Raji (cell line): ENCODE measurements around the gene CHRNB2.
A peak's percentile ranks its signal among the peaks of the same experiment; 100 is the strongest.

Experiments
- POLR2A ChIP-seq: IDR thresholded peaks from 2 replicates; pipeline ENCODE4 v1.6.1; 2011; ENCODE audit warnings: low read depth, low read length, control low read depth; ENCODE audit not compliant: insufficient read depth

The CHRNB2 gene

DNA sequence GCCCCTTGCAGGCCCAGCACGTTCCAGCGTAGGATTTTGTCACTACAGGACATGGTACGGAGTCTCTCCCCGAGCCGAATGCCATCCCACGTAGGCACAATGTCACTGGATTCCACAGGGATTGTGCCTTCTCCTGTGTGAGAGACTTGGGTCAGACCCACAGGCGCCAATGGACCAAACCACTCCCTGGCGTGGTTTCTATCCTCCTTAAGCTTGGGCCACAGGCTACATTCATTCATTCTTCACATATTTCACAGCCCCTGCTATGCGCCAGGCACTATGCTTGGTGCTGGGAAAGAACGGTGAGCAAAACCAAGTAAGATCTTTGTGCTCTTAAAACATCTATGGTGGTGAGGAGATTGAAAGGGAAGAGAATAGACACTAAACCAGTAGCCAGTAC is 18.7 kb downstream of the CHRNB2 start:
- no peak for TF ChIP-seq POLR2A

DNA sequence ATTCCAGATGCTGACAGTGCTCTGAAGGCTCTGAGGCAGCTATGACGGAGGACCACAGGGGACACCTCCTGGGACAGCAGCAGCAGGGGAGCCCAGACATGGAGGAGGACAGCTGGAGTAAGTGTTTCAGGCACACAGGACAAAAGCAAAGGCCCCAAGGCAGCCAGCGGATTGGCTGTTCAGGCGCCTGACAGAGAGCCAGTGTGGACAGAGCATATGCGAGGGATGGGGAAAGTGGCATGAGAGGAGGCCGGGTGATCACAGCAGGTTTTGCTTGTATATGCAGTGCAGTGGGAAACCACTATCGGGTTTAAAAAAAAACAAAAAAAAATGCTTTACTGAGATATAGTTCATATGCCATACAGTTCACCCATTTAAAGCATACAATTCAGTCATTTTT is 19.1 kb downstream of the CHRNB2 start:
- TF ChIP-seq POLR2A: no peak

DNA sequence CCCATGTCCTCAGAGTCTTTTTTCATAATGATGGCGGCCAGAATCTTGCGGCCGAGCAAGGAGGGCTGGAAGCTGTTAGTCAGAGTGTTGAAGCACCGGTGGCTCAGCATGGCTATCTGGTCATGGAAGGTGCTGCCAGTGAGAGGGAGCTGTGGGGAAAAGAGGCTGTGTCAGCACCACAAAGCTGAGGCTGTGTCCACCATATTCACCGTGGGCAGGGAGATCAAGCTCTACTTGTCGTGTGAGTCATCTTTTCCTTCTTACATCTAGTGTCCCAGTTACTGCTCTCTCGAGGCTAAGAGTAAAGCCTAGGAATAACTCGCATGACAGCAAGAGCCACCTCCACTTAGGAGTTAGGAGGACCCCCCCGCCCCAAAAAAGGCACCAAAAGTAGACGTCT is 22.2 kb downstream of the CHRNB2 start:
- TF ChIP-seq POLR2A: no peak

DNA sequence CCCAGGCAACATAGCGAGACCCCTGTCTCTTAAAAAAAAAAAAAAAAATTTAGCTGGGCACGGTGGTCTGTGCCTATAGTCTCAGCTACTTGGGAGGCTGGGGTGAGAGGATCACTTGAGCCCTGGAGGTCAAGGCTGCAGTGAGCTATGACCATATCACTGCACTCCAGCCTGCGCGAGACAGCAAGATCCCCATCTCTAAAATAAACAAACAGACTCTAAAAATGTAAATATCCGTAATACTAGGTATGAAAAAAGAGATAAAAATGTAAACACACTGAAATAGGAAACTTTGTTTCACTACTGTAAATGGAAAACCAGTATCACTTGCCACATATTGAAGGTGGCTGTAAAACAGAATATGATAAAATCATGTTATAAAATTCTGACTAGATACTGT is 23.2 kb downstream of the CHRNB2 start:
- TF ChIP-seq POLR2A: no peak

DNA sequence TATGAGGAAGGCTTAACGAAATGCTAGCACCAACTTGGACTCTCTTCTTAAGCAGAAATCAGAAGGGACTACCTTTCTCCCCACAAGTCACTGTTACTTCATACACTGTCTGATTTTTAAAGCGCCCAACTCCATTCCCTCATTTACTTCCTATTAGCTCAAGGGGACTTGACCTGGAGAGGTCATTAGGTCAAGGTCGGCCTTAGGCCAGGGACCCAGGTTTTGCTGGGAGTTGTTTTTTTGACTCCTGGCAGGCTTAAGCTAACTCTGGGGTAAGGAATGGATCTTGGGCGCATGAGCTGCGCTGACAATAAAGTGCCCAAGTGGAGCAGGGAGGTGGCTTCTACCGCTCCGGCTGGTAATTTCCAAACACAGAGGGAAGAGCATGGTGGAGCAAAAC is 23.6 kb downstream of the CHRNB2 start:
- TF ChIP-seq POLR2A: no peak

DNA sequence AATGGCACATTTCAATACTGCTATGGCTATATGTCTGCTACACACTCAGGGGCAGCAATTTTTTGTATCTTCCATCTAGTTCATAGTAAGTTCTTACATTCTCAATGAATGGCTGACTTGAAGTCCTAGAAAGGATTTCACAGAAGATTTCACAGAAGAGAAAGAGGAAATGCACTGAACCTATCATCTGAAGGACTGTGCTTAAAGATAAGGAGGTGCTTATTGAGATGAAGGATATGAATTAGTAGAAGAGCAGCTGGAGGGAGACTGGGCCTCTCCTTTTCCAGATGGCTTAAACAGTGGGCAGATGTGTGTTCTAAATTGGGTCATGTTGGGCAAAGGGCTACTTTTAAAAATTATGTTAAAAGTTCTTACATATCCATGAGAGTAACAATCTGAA is 25.8 kb downstream of the CHRNB2 start:
- TF ChIP-seq POLR2A: no peak

DNA sequence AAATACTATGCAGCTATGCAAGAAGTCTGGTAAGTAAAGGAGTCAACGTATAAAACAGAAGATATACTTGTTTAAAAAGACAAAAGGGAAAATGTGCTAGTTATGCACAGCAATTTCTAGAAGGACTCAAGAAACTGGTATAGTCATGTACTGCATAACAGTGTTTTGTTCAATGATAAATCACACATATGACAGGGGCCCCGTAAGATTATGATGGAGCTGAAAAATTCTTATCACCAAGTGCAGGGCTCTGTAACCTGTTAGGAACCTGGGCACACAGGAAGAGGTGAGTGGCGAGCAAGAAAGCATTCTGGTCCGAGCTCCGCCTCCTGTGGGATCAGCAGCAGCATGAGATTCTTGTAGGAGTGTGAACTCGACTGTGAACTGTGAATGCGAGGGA is 27.2 kb downstream of the CHRNB2 start:
- no peak for TF ChIP-seq POLR2A

DNA sequence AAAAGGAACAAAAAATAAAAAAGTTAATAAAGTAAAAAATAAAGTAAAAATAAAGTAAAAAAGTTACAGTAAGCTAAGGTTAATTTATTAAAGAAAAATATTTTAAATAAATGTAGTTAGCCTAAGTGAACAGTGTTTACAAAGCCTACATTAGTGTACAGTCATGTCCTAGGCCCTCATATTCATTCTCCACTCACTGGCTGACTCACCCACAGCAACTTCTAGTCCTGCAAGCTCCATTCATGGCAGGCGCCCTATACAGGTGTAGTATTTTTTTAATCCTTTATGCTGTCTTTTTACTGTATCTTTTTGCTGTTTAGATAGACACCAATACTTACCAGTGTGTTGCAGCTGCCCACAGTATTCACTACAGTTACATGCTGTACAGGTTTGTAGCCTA is 28.0 kb downstream of the CHRNB2 start:
- no peak for TF ChIP-seq POLR2A

DNA sequence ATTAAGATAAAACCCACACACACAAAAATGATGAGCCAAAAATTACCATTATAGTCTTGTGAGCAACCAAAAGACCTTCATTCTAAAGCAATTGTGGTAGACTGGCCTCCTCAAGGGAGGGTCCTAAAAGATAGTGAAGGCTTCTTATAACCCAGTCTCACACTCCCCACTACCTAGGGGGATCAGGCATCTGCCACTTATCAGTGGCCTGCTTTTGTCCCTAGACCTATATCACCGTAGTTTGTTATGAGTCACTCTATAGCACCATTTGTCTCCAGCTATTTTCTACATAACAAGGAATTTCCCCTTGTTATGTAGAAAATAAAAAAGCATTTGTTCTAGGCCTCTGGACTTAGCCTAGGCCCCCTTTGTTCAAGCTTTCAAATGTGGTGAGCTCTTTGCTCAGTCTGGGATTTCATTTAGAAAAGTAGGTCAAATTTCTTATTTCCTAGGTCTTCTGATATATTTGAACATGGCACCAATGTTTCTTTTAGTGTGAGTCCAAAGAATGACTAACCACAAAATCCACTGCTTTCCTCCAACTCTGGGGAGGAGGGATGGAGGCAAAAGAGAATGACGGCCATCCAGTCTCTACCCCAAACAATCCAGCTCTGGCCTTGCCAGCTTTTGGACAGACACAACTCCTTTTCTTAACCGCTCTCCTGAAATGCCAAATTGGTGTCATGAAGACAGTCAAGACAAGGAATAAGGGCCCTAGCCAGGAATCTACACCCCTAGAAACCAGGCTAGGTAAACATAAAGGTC is 31.5 kb downstream of the CHRNB2 start:
- TF ChIP-seq POLR2A: no peak

DNA sequence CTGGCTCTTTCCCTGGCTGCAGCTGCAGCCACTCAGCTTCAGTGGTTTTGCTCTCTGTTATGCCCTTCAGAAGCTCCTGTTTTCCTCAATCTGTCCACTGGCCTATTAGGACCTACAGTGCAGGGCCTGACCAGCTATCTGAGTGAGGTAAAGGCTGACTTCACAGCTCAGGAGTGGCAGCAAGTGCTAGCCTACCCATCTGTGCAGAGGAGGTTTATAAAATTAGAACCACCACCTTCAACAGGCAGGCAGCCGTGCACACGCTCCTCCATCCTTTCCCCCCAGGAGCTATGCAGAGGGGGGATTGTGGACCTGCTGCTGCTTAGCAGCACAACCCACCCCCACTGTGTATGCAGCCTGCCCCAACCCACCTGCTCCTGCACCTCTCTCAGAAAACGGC is 32.1 kb downstream of the CHRNB2 start:
- no peak for TF ChIP-seq POLR2A

DNA sequence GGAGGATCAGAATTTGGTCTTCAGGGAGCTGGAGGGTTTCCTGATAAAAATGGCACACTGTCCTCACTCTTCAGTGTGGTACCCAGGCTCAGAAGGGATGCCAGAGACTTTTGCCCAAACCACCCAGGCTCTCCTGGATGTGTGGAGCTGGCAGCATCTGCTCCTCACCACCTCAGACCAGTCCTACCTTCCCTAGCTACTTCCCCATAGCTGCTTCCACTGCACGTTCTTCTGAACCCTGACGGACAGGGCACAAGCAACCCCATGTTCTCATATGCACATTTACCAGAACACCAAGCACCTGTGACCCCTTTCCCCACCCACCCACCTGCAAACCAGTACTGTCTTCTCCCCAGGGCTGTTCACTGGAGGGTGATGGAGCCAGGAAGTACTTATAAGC is 35.7 kb downstream of the CHRNB2 start:
- no peak for TF ChIP-seq POLR2A

DNA sequence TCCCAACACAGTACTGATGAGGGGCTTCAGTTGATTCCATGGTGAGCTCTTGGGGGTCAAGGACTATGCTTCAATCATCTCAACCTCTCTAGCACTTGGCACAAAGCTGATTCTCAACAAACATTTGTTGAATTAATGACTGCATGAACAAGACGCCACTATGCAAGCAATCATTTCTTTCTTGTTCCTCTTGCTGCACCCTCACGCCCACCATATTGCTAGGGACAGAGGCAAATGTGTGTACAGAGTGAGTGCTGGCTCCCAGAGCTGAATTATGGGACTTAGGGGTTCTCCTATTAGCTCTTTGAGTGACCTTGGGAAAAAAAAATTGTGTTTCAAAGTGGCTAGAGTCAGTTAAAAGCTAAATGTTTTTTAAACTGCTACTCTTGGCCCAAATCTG is 38.0 kb downstream of the CHRNB2 start:
- TF ChIP-seq POLR2A: no peak

DNA sequence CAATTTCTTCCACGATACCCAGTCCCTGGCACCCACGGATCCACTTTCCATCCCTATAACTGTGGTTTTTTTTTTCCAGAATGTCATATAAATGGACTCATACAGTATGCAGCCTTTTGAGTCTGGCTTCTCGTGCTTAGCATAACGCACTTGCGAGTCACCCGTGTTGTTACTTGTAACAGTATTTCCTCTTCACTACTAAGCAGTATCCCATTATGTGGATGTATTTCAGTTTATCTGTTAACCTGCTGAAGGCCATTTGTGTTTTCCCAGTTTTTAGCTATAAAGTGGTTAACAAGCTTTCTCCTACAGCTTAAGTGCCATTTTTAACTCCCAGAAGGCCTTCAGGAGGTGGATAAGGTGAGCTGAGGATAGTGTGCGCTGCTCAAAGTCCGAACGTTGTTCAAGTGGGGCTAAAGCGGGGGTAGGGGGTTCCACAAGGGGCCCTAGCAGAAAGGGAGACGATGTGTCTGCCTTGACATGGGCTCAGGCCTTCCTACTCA is 39.6 kb downstream of the CHRNB2 start:
- no peak for TF ChIP-seq POLR2A

DNA sequence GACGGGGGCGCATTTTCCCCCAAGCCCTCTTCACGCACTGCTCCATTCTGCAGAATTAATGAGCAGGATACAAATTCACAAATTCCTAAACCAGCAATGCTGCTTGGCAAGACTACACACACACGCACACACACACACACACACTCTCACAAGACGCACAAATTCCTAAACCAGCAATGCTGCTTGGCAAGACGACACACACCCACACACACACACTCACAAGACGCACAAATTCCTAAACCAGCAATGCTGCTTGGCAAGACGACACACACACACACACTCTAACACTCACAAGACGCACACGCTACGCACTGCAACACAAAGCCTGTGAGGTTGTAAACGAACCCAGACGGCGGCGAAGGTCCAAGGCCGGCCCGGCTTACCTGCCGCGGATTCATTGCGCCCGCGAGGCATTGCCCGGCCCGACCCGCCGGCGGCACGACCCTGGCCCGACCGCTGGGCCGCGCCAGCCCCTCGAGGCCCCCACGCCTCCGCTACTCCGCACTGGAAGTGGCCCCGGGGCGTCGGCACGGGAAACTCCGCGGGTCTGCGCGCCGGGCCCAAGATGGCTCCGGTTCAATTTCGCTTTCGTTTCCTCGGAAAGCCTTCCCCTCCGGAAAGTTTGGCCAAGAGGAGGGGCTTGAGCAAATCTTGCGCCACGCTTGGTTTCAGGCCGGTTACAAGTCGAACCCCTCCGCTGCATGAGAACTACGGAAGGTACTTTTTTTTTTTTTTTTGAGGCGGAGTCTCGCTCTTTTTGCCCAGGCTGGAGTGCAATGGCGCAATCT is 40.2 kb downstream of the CHRNB2 start, which contains the start of gene ADAR:
Gene ADAR, minus strand, starts transcription at position 578 of the 788 bp plus-strand sequence. Its CDS starts 180 bp downstream, at position 398.
- peak; percentile 59 for TF ChIP-seq POLR2A

DNA sequence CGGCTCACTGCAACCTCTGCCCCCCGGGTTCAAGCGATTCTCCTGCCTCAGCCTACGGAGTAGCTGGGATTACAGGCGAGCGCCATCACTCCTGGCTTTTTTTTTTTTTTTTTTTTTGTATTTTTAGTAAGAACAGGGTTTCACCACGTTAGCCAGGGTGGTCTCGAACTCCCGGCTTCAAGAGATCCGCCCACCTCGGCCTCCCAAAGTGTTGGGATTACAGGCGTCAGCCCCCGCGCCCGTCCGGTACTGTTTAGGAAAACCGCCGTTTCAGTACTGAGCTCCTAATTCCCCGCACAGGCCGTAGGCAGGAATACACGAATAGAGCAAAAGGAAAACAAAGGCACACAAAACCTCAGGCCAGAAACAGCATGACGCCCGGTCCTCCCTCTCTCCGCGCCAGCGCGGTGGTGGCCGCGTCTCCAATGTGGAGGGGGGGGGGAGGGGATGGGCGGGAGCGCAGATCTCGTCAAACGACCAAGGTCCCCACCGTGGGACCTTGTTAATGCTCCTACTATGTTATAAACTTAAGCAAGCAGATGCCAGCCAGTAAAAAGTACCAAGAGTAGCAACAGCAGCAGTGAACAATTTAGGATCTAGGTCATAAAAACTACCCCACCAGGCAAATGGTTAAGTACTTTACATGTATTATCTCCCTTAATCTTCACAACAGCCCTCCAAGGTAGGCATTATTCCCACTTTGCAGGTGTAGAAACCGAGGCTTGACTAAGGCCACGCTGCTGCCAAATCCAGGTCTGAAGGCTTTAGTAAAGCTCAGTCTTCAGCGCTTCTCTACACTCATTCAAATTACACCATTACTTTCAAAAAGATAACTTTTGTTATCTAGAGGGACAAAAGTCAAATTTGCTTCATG is 41.1 kb downstream of the CHRNB2 start:
- no peak for TF ChIP-seq POLR2A
